CD4-positive, alpha-beta memory T cell (primary cell): ENCODE data around the gene TMEM209. TPM values are rescaled to one million over a fixed set of nuclear protein-coding genes. Genes with fewer than 3 reads are reported as not detected.

ENCODE experiments used
- CTCF ChIA-PET: fragments of 350-600 bp; sonication (Branson Sonifier 250); formaldehyde crosslinking; loops from one replicate; lab custom pipeline; 2021; ENCODE audit warnings: inconsistent platforms; ENCODE audit not compliant: partially characterized antibody; lab: Charles Lee
- POLR2A ChIA-PET: fragments of 350-600 bp; sonication (Branson Sonifier 250); formaldehyde crosslinking; loops from one replicate; lab custom pipeline; 2021; ENCODE audit not compliant: partially characterized antibody; lab: Charles Lee
- DNase-seq, 5 donors: peaks; one replicate each; pipeline versions ENCODE4 v3.0.0 to v3.0.0-alpha.2; 2020 to 2022; ENCODE audit warnings: mixed read lengths in 1 of 5
- H3K27ac ChIP-seq: one replicate; pipeline ENCODE4 v1.7.0; 2013; ENCODE audit warnings: low read depth, low read length
- H3K27me3 ChIP-seq: 2 replicates; pipeline ENCODE4 v1.7.0; 2013; ENCODE audit warnings: mild to moderate bottlenecking, low read length, moderate library complexity; ENCODE audit not compliant: insufficient read depth
- H3K36me3 ChIP-seq: 2 replicates; pipeline ENCODE4 v1.7.0; 2013; ENCODE audit warnings: mild to moderate bottlenecking, low read length, moderate library complexity; ENCODE audit not compliant: insufficient read depth
- H3K4me1 ChIP-seq: 2 replicates; pipeline ENCODE4 v1.7.0; 2013; ENCODE audit warnings: mild to moderate bottlenecking, low read length, moderate library complexity; ENCODE audit not compliant: insufficient read depth
- H3K4me3 ChIP-seq, 2 donors: one replicate each; pipeline ENCODE4 v1.7.0; 2013; ENCODE audit warnings: low read length in 2 of 2, mild to moderate bottlenecking in 1 of 2
- H3K9me3 ChIP-seq, 2 donors: one replicate each; pipeline ENCODE4 v1.7.0; 2013; ENCODE audit warnings: low read length in 2 of 2, control low read depth in 1 of 2; ENCODE audit not compliant: control insufficient read depth in 1 of 2
- H3K27ac Mint-ChIP-seq, 7 donors: one replicate each; pipeline ENCODE4 v1.8.0; 2020 to 2021; ENCODE audit warnings: mixed read lengths in 7 of 7, mild to moderate bottlenecking in 6 of 7, inconsistent platforms in 3 of 7, moderate library complexity in 3 of 7
- H3K27me3 Mint-ChIP-seq, 2 donors: one replicate each; pipeline ENCODE4 v1.8.0; 2020 to 2021; ENCODE audit warnings: mixed read lengths in 2 of 2
- H3K36me3 Mint-ChIP-seq, 2 donors: one replicate each; pipeline ENCODE4 v1.8.0; 2020 to 2021; ENCODE audit warnings: mixed read lengths in 2 of 2, inconsistent platforms in 1 of 2, mild to moderate bottlenecking in 1 of 2
- H3K4me1 Mint-ChIP-seq, 4 donors: one replicate each; pipeline ENCODE4 v1.8.0; 2020 to 2021; ENCODE audit warnings: mixed read lengths in 4 of 4, mild to moderate bottlenecking in 1 of 4
- H3K4me3 Mint-ChIP-seq, 8 donors: one replicate each; pipeline ENCODE4 v1.8.0; 2020 to 2021; ENCODE audit warnings: mixed read lengths in 8 of 8, mild to moderate bottlenecking in 7 of 8, moderate library complexity in 6 of 8, inconsistent platforms in 3 of 8
- H3K9me3 Mint-ChIP-seq, 8 donors: one replicate each; pipeline ENCODE4 v1.8.0; 2020 to 2021; ENCODE audit warnings: mixed read lengths in 8 of 8, mild to moderate bottlenecking in 5 of 8, inconsistent platforms in 3 of 8, moderate library complexity in 1 of 8
- intact Hi-C: fragments of 100-400 bp; cut with micrococcal nuclease; formaldehyde crosslinking; loops from one replicate; pipeline ENCODE4 v1.15.1; 2023
- polyA plus RNA-seq, 2 donors: library from polyadenylated mRNA; unstranded; fragments of 300-500 nt; fragmentation: Illumina TruSeq; gene quantifications; one replicate each; pipeline ENCODE4 v1.2.3, GENCODE V29; 2021
- total RNA-seq, 2 experiments: library from RNA; stranded (reverse); gene quantifications; one replicate each; pipeline ENCODE4 v1.2.3, GENCODE V29; 2021

Gene TMEM209
- total and polyA plus RNA-seq, 4 experiments from 2014 or later, result 34.5 to 48.8 (median 40.2) TPM

- Mint-ChIP-seq H3K27ac (no peak overlapping the region), H3K27me3 (no peaks in the 10 kb centered on the region), H3K36me3 (peaks cover 51 to 70% of the 10 kb centered on the region in 2 donors), H3K9me3 (no peaks in the 10 kb centered on the region), H3K4me1 (peaks cover 0 to 6% (median 3%) of the 10 kb centered on the region in 4 donors), H3K4me3 (no peak overlapping the region)
- no peaks in the 10 kb centered on the region for H3K9me3 ChIP-seq
- DNase-seq, result no peak
- H3K36me3 ChIP-seq, result peaks cover 52% of the 10 kb centered on the region
- H3K4me1 ChIP-seq, result no peaks in the 10 kb centered on the region
- POLR2A ChIA-PET, result no interaction called here
- no peak overlapping the region for H3K4me3 ChIP-seq
- H3K27me3 ChIP-seq, result no peaks in the 10 kb centered on the region
- no peak overlapping the region for H3K27ac ChIP-seq
- CTCF ChIA-PET, result interaction anchor here (1.4 kb wide), 1 partner anchor 580 kb away, joined by 3 read pairs; no protein-coding TSS in a partner anchor
- intact Hi-C loops, result no loop called here
Observed at GRCh38 chr7:130178251-130178650, 27.0 kb downstream of the TMEM209 start.

GRCh38 chr7:130174237-130174959 lies 30.8 kb downstream of the TMEM209 start:
- CTCF ChIA-PET, result no interaction called here
- H3K27me3 ChIP-seq, result no peaks in the 10 kb centered on the region
- no peaks in the 10 kb centered on the region for H3K9me3 Mint-ChIP-seq
- no peaks in the 10 kb centered on the region for H3K4me1 ChIP-seq
- no peaks in the 10 kb centered on the region for H3K27me3 Mint-ChIP-seq
- peaks cover 47% of the 10 kb centered on the region for H3K36me3 ChIP-seq
- intact Hi-C loops, result no loop called here
- no peak overlapping the region for H3K27ac ChIP-seq
- H3K4me1 Mint-ChIP-seq, result peaks cover 0 to 2% (median 0%) of the 10 kb centered on the region in 4 donors
- POLR2A ChIA-PET, result no interaction called here
- no peaks in the 10 kb centered on the region for H3K9me3 ChIP-seq
- no peak overlapping the region for H3K27ac Mint-ChIP-seq
- no peak overlapping the region for H3K4me3 ChIP-seq
- DNase-seq, result no peak
- peaks cover 44 to 68% of the 10 kb centered on the region in 2 donors for H3K36me3 Mint-ChIP-seq
- no peak overlapping the region for H3K4me3 Mint-ChIP-seq

GRCh38 chr7:130162196-130162595 lies 43.0 kb downstream of the TMEM209 start:
- peaks cover 0 to 29% (median 13%) of the 10 kb centered on the region in 8 donors for H3K9me3 Mint-ChIP-seq
- H3K27me3 Mint-ChIP-seq, result no peaks in the 10 kb centered on the region
- H3K4me1 ChIP-seq, result no peaks in the 10 kb centered on the region
- H3K4me3 ChIP-seq, result no peak overlapping the region
- POLR2A ChIA-PET, result interaction anchor here (0.7 kb wide), 1 partner anchor 917 kb away, joined by 3 read pairs; no protein-coding TSS in a partner anchor
- no peaks in the 10 kb centered on the region for H3K27me3 ChIP-seq
- CTCF ChIA-PET, result interaction anchor here (1.3 kb wide), 1 partner anchor 20 kb away, joined by 3 read pairs; no protein-coding TSS in a partner anchor
- H3K36me3 ChIP-seq, result peaks cover 19% of the 10 kb centered on the region
- no peaks in the 10 kb centered on the region for H3K9me3 ChIP-seq
- no peak overlapping the region for H3K27ac Mint-ChIP-seq
- intact Hi-C loops, result no loop called here
- H3K4me1 Mint-ChIP-seq, result no peaks in the 10 kb centered on the region
- H3K27ac ChIP-seq, result no peak overlapping the region
- no peak for DNase-seq
- peaks cover 63 to 70% of the 10 kb centered on the region in 2 donors for H3K36me3 Mint-ChIP-seq
- no peak overlapping the region for H3K4me3 Mint-ChIP-seq

- Histone ChIP-seq H3K27ac (no peak overlapping the region), H3K4me1 (no peaks in the 10 kb centered on the region), H3K9me3 (no peaks in the 10 kb centered on the region), H3K4me3 (no peak overlapping the region), H3K36me3 (peaks cover 19% of the 10 kb centered on the region), H3K27me3 (no peaks in the 10 kb centered on the region)
- no peak overlapping the region for H3K4me3 Mint-ChIP-seq
- H3K27me3 Mint-ChIP-seq, result peaks cover 0 to 2% of the 10 kb centered on the region in 2 donors
- intact Hi-C loops, result no loop called here
- ChIA-PET CTCF (no interaction called here), POLR2A (no interaction called here)
- H3K36me3 Mint-ChIP-seq, result peaks cover 62 to 65% of the 10 kb centered on the region in 2 donors
- no peaks in the 10 kb centered on the region for H3K4me1 Mint-ChIP-seq
- no peak overlapping the region for H3K27ac Mint-ChIP-seq
- H3K9me3 Mint-ChIP-seq, result peaks cover 0 to 40% (median 18%) of the 10 kb centered on the region in 8 donors
- DNase-seq, result no peak
Observed at GRCh38 chr7:130160455-130160854, 44.8 kb downstream of the TMEM209 start.

- ChIA-PET CTCF (no interaction called here), POLR2A (no interaction called here)
- Histone ChIP-seq H3K4me1 (no peaks in the 10 kb centered on the region), H3K9me3 (no peaks in the 10 kb centered on the region), H3K4me3 (no peak overlapping the region), H3K27ac (no peak overlapping the region), H3K36me3 (peaks cover 17% of the 10 kb centered on the region), H3K27me3 (no peaks in the 10 kb centered on the region)
- Mint-ChIP-seq H3K27ac (peak overlapping the region in 1 of 7 donors; percentile 13), H3K36me3 (peaks cover 58 to 60% of the 10 kb centered on the region in 2 donors), H3K4me3 (no peak overlapping the region), H3K4me1 (no peaks in the 10 kb centered on the region), H3K9me3 (peaks cover 0 to 41% (median 19%) of the 10 kb centered on the region in 8 donors), H3K27me3 (peaks cover 0 to 2% of the 10 kb centered on the region in 2 donors)
- DNase-seq, result no peak
- intact Hi-C loops, result no loop called here
Observed at GRCh38 chr7:130160023-130160422, 45.2 kb downstream of the TMEM209 start.

- no peak overlapping the region for H3K27ac Mint-ChIP-seq
- intact Hi-C loops, result no loop called here
- ChIA-PET CTCF (no interaction called here), POLR2A (no interaction called here)
- no peak overlapping the region for H3K27ac ChIP-seq
- H3K4me1 ChIP-seq, result peaks cover 4% of the 10 kb centered on the region
- H3K9me3 ChIP-seq, result no peaks in the 10 kb centered on the region
- H3K36me3 Mint-ChIP-seq, result peaks cover 39 to 42% of the 10 kb centered on the region in 2 donors
- no peaks in the 10 kb centered on the region for H3K4me1 Mint-ChIP-seq
- H3K27me3 ChIP-seq, result no peaks in the 10 kb centered on the region
- H3K9me3 Mint-ChIP-seq, result peaks cover 0 to 41% (median 19%) of the 10 kb centered on the region in 8 donors
- H3K4me3 ChIP-seq, result no peak overlapping the region
- H3K27me3 Mint-ChIP-seq, result peaks cover 0 to 2% of the 10 kb centered on the region in 2 donors
- DNase-seq, result no peak
- H3K36me3 ChIP-seq, result peaks cover 4% of the 10 kb centered on the region
- H3K4me3 Mint-ChIP-seq, result no peak overlapping the region
Observed at GRCh38 chr7:130157700-130158099, 47.5 kb downstream of the TMEM209 start.

GRCh38 chr7:130156140-130156539 lies 49.1 kb downstream of the TMEM209 start:
- Mint-ChIP-seq H3K4me3 (no peak overlapping the region), H3K9me3 (peaks cover 0 to 41% (median 19%) of the 10 kb centered on the region in 8 donors), H3K27ac (no peak overlapping the region), H3K27me3 (peaks cover 0 to 2% of the 10 kb centered on the region in 2 donors), H3K4me1 (no peaks in the 10 kb centered on the region), H3K36me3 (peaks cover 25 to 31% of the 10 kb centered on the region in 2 donors)
- no peaks in the 10 kb centered on the region for H3K27me3 ChIP-seq
- peaks cover 6% of the 10 kb centered on the region for H3K4me1 ChIP-seq
- CTCF ChIA-PET, result no interaction called here
- POLR2A ChIA-PET, result interaction anchor here (0.8 to 1.0 kb wide), 2 partner anchors 14 to 15 kb away, joined by 3 read pairs; no protein-coding TSS in a partner anchor
- H3K27ac ChIP-seq, result no peak overlapping the region
- intact Hi-C loops, result no loop called here
- H3K36me3 ChIP-seq, result no peaks in the 10 kb centered on the region
- no peak overlapping the region for H3K4me3 ChIP-seq
- no peak for DNase-seq
- H3K9me3 ChIP-seq, result no peaks in the 10 kb centered on the region
